ENCODE results near the gene CDH23.

DNA sequence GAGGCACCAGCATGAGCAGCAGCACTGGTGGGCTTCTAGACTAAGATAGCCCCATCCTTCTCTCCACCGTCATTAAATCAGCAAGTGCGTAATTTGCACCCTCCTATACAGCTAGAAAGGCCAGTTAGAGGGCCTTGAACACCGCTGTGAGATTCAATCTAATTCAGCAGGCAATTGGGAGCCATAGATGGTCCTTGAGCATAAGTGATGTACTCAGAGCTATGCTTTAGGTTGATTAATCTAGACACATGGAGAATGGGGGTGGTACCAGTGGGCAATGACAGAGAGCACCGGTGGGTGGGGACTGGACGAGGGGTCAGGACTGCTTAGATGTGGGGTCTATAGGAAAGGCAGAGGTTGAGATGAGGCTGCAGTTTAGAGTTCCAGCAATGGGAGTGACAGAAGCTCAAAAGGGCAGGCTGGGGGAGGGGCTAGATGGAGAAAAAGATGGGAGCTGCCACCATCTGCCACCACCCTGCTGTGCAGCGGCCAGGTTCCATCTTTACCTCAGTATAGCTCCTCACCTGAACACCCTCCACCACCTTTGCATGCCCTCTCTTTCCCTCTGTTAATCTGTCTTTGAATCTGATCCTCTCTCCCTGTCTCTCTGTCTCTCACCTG, 235.6 kb downstream of the CDH23 start:
- TF ChIP-seq, protein P1, sequence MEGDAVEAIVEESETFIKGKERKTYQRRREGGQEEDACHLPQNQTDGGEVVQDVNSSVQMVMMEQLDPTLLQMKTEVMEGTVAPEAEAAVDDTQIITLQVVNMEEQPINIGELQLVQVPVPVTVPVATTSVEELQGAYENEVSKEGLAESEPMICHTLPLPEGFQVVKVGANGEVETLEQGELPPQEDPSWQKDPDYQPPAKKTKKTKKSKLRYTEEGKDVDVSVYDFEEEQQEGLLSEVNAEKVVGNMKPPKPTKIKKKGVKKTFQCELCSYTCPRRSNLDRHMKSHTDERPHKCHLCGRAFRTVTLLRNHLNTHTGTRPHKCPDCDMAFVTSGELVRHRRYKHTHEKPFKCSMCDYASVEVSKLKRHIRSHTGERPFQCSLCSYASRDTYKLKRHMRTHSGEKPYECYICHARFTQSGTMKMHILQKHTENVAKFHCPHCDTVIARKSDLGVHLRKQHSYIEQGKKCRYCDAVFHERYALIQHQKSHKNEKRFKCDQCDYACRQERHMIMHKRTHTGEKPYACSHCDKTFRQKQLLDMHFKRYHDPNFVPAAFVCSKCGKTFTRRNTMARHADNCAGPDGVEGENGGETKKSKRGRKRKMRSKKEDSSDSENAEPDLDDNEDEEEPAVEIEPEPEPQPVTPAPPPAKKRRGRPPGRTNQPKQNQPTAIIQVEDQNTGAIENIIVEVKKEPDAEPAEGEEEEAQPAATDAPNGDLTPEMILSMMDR (conservative IDR thresholded peaks at IDR 0.05; ENCODE audit: low read length), result no peak
- no peak for TF ChIP-seq EZH2phosphoT487 (IDR thresholded peaks at IDR 0.05; ENCODE audit: borderline replicate concordance)

Data from Loucy (cell line).